Ecto neural progenitor cell (in vitro differentiated cells): Measurements from ENCODE around the gene HIGD1A.

Experiments
- DNase-seq: peaks from one replicate; pipeline ENCODE4 v3.0.0-alpha.2; 2018; ENCODE audit warnings: low spot score

HIGD1A gene

GRCh38 chr3:42755681-42756578 is 48.4 kb downstream of the HIGD1A start:
- DNase-seq = no peak

GRCh38 chr3:42753757-42754156 is 50.5 kb downstream of the HIGD1A start:
- no peak for DNase-seq

DNA sequence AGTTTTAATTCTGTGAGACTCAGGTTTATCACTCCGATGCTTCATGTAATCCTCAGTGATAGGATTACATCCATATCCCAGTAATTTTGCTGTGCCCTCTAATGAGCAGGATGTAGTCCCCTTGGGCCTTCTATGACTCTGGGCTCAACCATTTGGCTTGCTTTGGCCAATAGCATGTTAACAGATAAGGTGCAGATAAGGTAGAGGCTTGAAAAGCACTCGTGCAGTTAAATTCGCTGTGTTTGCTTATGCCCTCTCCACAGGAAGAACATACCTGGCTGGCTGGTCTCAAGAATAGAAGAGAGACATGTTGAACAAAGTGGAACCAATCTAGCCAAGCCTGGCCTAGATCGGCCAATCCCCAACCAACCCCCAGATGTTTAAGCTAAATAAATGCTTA is 51.3 kb downstream of the HIGD1A start:
- no peak for DNase-seq

- no peak for DNase-seq
Measured at GRCh38 chr3:42752441-42752840, 51.8 kb downstream of the HIGD1A start.

DNA sequence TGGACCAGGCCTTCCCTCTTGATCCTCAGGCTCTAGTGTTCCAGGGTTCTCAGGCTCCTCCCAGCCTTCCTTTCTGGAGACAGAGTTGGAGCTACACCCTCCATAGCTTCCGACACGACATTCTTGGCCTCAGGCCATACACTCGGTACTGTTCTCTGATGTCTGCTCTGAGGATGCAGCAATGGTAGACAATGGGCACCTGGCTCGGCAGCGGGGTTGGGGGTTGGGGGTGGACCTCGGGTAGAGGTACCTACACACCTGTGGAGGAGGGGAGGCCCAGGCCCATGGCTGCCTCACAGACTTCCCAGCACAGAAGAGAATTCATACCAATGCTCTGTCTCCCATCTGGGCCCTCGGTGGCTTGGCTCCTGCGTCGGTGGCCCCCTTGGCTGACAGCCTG is 52.7 kb downstream of the HIGD1A start:
- DNase-seq = no peak

- DNase-seq = no peak
Measured at GRCh38 chr3:42750834-42751233, 53.5 kb downstream of the HIGD1A start.

GRCh38 chr3:42749753-42750231 is 54.5 kb downstream of the HIGD1A start:
- no peak for DNase-seq

DNA sequence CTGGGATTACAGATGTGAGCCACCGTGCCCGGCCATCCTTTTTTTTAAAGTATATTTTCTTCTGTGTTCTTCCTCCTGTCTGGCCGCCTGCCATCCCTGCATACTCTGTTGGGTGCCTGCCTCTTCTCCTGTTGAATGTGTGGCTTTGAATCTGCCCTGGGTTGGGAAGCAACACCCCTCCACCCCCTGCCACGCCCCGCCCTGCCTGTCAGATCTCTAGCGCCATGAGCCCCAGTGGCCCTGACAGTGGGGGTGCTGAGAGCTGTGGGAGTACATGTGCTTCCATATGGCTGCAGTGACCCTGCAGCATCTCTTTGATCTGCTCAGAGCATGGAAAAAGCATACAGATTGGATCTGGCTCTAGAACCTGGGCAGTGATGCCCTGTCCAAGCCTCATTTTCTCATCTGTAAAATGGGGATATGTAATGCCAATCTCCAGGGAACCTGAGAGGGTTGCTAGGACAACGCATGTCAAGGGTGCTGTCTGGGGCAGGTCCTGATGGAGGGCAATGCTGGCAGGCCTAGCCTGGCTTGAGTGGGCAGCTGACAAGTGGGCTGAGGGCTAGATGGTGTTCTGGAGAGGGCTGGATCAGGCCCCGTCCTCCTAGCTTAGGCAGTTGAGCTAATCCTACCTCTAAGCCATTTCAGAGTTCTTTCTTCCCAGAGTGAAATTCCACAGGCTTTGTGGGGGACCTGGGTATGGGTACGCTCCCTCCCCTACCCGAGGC is 55.1 kb downstream of the HIGD1A start:
- peak; percentile 29 for DNase-seq

DNA sequence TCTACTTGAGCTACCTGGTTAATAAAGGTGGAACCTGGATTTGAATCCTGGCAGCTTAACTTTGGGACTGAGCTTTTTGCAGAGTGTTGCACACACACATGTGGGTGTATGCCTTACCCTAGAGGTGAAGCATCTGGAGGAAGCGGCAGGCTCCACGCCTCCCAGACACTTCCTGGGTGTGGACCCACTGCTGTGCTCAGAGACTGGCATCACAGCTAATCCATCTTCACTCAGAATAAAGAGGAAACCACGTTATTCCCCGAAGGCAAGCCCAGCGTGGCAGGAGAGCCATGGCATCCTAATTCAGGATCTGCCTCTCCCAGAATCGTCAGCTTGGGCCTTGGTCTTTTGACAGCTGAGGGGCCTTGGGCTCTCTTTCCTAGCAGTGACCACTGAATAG is 56.7 kb downstream of the HIGD1A start:
- peak; percentile 23 for DNase-seq

DNA sequence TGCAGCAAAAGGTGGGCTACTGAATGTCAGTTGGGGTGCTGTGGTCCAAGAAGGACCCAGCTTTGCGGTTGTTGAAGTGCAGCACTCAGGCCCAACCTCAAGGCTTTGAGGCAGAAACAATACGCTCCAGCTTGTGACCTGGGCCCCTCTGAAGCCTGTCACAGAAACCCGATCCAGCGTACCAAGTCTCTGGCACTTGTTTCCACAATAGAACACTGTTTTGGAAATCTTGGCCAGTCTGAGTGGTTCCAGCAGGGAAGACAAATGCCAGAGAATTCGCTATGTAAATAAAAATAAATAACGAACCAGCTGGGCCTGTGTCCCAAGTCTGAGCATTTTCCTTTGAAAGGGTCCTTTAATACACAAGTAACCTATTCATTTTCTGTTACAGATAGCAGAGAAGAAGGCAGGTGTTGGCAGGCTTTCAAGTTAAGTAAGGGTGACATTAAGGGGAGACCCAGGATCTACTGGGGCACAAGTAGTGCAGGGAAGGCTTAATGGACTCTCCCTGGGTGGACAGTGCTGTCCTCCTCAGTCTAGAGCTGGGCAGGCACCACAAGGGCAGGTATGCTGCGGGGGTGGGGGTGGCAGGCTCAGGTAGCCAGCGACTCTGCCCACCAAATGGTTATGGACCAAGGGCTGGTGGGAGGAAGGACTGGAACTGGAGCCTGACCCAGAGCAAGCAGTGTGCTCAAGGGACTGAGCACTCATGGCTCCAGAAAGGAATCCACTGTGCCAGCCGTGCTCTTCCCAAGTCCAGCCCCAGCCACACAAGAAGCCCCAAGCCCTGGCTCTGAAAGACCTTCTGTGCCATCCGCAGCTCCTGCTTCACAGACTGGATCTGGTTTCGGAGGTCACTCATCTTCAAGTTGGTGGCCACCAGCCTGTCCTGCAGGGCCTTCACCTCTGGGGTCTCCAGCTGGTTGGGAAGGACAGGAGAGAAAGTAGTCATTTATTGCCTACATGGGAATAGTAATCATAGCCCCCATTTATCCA is 57.5 kb downstream of the HIGD1A start:
- peak; percentile 44 for DNase-seq

DNA sequence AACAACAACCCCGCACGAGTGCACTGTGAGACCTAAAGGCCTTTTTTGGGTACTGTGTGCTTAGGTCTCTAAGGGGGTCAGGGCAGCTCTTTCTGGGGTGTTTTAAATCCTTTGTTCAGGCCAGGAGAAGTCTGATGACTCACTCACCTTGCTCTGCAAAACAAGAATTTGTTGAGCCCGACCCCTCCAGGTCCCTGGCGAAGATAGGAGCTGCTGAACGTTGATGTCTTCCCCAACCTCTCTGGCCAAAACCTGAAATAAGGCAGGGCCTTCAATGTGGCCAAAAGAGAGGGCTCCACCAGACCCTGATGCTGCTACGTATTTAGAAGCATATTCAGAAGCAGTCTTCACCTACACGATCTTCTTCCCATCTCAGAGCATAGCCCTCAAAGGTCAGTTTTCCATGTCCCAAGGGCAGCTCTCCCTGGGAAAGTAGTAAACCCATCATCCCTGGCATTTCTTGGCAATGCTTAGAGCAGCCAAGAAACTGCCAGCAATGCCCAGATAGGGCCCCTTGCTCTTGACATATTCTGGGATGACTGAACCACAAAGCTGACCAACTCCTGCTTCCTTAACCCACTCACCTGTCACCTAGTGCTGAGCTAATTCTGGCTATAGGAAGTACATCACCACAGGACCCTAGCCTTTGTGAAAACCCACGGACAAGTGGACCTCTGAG is 58.4 kb downstream of the HIGD1A start:
- DNase-seq = peak; percentile 26

- no peak for DNase-seq
Measured at GRCh38 chr3:42745291-42745745, 59.0 kb downstream of the HIGD1A start.

DNA sequence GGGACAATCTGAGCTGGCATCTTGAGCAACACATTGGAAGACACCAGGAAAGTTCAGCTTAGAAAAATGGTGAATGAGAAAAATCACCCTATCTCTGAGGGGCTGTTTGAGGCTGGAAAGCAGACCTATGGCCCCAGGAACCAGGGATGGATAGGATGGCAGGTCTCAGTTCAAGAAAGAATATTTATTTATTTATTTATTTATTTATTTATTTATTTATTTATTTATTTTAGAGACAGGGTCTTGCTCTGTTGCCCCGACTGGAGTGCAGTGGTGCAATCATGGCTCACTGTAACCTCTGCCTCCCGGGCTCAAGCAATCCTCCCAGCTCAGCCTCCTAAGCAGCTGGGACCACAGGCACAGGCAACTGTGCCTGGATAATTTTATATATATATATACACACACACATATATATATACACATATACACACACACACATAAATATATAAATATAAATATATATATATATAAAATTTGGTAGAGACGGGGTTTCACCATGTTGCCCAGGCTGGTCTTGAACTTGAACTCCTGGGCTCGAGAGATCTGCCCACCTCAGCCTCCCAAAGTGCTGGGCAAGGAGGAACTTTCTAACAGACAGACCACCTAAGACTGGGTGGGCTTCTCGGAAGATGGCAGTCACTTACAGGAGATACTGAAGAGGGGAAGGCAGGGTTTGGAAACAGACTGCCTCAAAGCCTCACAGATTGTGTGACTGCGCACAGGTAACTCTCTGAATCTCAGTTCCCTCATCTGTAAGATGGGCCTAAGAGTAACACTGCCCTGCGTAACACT is 60.9 kb downstream of the HIGD1A start:
- peak; percentile 9 for DNase-seq

- DNase-seq = peak; percentile 36
Measured at GRCh38 chr3:42742688-42743087, 61.6 kb downstream of the HIGD1A start.

DNA sequence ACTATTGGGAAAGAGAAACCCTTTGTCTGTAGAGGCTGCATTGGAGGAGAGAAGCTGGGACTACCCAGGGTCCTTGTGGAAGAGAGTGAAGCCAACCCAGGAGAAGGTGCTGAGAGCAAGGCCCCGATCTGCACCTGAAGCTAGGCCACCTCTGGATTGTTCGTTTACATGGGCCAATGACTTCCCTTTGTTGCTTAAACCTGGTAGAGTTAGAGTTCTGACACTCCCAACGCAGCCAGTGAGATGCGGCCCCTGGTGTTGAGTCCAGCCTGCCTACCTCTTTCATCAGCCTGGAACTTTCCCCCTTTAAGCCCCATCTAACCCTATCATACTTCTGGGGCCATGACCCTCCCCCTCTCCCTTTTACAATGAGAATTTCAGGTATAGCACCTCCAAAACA is 62.0 kb downstream of the HIGD1A start:
- no peak for DNase-seq

DNA sequence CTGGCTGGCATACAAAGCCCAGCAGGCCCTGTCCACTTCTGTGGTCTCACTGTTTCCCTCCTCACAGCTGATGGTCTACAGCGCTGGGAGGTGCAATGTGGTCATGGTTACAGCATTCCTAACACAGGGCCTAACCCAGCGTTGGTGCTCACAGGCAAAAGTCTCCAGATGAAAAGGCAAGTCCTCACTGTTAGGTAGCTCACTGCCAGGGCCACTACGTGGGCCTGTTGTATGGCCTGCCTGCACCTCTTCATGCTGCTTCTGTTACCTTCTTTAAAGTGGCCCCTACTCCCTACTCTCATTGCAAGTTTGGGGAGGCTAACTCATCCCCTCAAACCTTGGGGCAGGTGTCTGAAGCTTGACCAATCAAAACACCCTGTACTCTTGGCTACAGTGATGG is 62.5 kb downstream of the HIGD1A start:
- DNase-seq = peak; percentile 36

DNA sequence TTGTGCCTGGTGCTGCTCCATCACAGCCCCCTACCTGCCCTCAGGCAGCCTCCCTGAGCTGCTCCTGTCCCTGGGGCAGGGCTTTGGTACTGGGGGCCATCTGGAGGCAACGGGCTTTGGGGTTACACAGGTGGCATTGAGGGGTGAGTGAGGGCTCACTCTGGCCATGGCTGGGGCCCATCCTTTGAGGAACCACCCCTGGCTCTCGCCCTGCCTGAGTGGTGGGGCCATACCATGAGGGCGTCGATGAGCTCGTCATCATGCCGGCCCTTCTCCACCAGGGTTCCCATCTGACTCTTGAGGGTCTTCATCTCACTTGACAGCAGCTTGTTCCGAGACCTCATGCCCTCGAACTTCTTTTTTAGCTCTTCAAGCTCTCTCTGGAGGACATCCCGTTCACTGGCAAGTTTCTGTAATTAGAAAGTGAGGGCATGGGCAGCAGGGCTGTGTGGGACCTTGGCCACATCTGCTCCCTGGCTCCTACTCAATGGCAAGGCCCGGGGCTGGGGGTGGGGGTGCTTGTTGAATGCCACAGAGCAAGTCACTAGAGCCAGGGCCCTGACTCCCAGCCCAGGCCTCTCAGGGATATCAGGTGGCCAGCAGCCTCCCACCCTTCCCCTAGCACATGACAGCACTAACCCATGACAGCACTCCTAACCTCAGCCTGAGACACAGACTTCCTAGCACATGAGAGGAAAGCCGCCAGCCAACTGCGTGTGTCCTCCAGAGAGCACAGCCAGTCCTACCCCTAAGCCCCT is 64.7 kb downstream of the HIGD1A start:
- DNase-seq = no peak

- no peak for DNase-seq
Measured at GRCh38 chr3:42736531-42736930, 67.8 kb downstream of the HIGD1A start.

GRCh38 chr3:42736081-42736480 is 68.2 kb downstream of the HIGD1A start:
- no peak for DNase-seq

GRCh38 chr3:42735615-42736014 is 68.7 kb downstream of the HIGD1A start:
- DNase-seq = peak; percentile 32
